ENCODE measurements around the gene STARD3. TPM values are rescaled to one million over a fixed set of nuclear protein-coding genes. Genes with fewer than 3 reads are reported as not detected.
"Not testable (repeated sequence)": the region's sequence is repeated elsewhere in the genome, so short reads cannot be mapped to it uniquely, and the experiment has no call there.

Gene STARD3
- total RNA-seq, 2 donors from 2014 or later, result 52.5 to 67.7 TPM

DNA sequence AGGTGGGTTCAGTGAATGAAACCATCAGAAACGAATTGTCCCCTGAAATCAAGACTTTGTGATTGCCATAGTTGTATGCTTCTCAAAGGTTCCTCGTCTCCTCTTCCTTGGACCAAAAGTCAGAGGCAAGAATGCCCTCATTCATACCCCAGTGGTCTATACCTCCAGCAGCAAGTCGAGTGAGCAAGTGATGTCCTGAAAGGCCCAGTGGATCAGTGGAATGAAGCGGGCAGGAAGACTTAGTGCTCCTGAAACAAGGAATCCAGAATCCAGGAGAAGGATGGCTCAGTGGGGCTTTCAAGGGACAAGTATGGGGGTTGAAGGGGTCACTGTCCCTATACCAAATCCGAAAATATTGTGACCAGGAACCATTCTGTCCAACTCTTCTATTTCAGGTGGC is 57.6 kb downstream of the STARD3 start:
- DNase-seq (ENCODE audit: low spot score) (no peak), ATAC-seq (ENCODE audit: insufficient number of reproducible peaks, low FRiP score, low read depth) (no peak)

DNA sequence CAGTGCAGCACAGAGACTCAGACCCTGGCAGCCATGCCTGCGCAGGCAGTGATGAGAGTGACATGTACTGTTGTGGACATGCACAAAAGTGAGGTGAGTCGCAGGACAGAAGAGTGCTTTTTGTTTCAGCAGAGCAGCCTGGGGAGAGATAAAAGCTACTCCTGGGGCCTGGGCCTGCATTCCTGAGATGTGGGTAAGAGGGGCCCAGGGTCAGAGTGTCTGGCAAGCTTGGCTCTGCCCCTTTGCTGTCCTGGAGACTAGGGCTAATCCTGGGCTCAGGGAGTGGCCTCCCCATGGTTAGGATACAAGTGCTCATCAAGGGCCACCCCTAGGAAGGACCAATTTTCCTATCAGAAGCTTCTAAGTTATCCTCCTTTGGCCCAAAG is 58.1 kb downstream of the STARD3 start:
- Histone ChIP-seq H3K9me3 (no peaks in the 10 kb centered on the region), H3K27me3 (replicated peaks; ENCODE audit: insufficient read depth) (no peaks in the 10 kb centered on the region), H3K4me3 (no peak overlapping the region), H3K27ac (no peak overlapping the region), H3K36me3 (no peaks in the 10 kb centered on the region), H3K4me1 (ENCODE audit: control insufficient read depth in 1 of 2, low read depth in 2 of 2) (peaks cover 0 to 12% of the 10 kb centered on the region in 2 donors)
- DNase-seq (ENCODE audit: low spot score) (no peak), ATAC-seq (ENCODE audit: insufficient number of reproducible peaks, low FRiP score, low read depth) (no peak)
- TF ChIP-seq, protein P1, sequence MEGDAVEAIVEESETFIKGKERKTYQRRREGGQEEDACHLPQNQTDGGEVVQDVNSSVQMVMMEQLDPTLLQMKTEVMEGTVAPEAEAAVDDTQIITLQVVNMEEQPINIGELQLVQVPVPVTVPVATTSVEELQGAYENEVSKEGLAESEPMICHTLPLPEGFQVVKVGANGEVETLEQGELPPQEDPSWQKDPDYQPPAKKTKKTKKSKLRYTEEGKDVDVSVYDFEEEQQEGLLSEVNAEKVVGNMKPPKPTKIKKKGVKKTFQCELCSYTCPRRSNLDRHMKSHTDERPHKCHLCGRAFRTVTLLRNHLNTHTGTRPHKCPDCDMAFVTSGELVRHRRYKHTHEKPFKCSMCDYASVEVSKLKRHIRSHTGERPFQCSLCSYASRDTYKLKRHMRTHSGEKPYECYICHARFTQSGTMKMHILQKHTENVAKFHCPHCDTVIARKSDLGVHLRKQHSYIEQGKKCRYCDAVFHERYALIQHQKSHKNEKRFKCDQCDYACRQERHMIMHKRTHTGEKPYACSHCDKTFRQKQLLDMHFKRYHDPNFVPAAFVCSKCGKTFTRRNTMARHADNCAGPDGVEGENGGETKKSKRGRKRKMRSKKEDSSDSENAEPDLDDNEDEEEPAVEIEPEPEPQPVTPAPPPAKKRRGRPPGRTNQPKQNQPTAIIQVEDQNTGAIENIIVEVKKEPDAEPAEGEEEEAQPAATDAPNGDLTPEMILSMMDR (IDR thresholded peaks at IDR 0.05), result no peak

More for the DNA sequence above, 57.6 kb downstream of the STARD3 start:
- H3K4me3 ChIP-seq, result no peak overlapping the region
- H3K27ac ChIP-seq, result no peak overlapping the region
- no peaks in the 10 kb centered on the region for H3K36me3 ChIP-seq
- H3K9me3 ChIP-seq, result no peaks in the 10 kb centered on the region
- peaks cover 0 to 12% of the 10 kb centered on the region in 2 donors for H3K4me1 ChIP-seq (ENCODE audit: control insufficient read depth in 1 of 2, low read depth in 2 of 2)
- H3K27me3 ChIP-seq (replicated peaks; ENCODE audit: insufficient read depth), result no peaks in the 10 kb centered on the region
- TF ChIP-seq, protein P1 (IDR thresholded peaks at IDR 0.05), result no peak

DNA sequence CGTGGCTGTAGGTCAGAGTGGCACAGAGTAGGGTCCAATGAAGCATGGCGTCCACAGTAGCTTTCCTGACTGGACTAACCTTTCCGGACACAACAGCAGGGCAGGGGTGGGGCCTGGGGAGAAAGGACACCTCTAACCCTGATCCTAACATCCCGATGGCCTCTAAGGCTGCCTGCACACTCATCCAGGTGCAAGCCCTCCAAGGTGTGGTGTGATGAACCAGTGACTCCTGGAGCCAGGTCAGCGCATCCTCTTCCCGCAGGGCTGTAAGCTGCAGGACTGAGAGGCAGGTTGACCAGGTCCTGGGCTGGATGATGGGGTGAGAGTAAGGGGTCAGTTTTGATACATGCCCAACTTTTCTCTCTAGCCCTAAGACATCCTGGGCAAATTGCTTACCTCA is 59.8 kb downstream of the STARD3 start:
- no peak for ATAC-seq (ENCODE audit: insufficient number of reproducible peaks, low FRiP score, low read depth)
- DNase-seq (ENCODE audit: low spot score), result no peak
- peaks cover 0 to 20% of the 10 kb centered on the region in 2 donors for H3K4me1 ChIP-seq (ENCODE audit: control insufficient read depth in 1 of 2, low read depth in 2 of 2)
- H3K27me3 ChIP-seq (replicated peaks; ENCODE audit: insufficient read depth), result no peaks in the 10 kb centered on the region
- no peaks in the 10 kb centered on the region for H3K9me3 ChIP-seq
- no peak overlapping the region for H3K27ac ChIP-seq
- H3K36me3 ChIP-seq, result no peaks in the 10 kb centered on the region
- H3K4me3 ChIP-seq, result no peak overlapping the region
- TF ChIP-seq, protein P1 (IDR thresholded peaks at IDR 0.05), result no peak

DNA sequence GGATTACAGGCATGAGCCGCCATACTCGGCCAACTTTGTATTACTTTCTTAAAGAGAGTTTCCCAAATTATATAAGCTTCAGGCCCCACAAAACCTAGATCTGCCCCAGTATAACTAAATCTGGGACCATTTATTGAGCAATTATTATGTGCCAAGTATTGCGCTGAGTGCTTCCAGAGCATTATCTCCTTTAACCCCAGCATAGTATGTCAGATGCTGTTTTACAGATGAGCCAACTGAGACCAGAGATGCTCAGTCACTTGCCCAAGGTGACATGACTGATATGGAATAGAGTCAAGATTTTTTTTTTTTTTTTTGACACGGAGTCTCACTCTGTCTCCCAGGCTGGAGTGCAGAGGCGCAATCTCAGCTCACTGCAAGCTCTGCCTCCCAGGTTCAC is 61.0 kb downstream of the STARD3 start:
- H3K27me3 ChIP-seq (replicated peaks; ENCODE audit: insufficient read depth), result no peaks in the 10 kb centered on the region
- no peaks in the 10 kb centered on the region for H3K9me3 ChIP-seq
- TF ChIP-seq, protein P1 (IDR thresholded peaks at IDR 0.05), result no peak
- peaks cover 0 to 32% of the 10 kb centered on the region in 2 donors for H3K4me1 ChIP-seq (ENCODE audit: control insufficient read depth in 1 of 2, low read depth in 2 of 2)
- ATAC-seq (ENCODE audit: insufficient number of reproducible peaks, low FRiP score, low read depth), result no peak
- H3K36me3 ChIP-seq, result no peaks in the 10 kb centered on the region
- H3K4me3 ChIP-seq, result no peak overlapping the region
- no peak overlapping the region for H3K27ac ChIP-seq
- DNase-seq (ENCODE audit: low spot score), result no peak

DNA sequence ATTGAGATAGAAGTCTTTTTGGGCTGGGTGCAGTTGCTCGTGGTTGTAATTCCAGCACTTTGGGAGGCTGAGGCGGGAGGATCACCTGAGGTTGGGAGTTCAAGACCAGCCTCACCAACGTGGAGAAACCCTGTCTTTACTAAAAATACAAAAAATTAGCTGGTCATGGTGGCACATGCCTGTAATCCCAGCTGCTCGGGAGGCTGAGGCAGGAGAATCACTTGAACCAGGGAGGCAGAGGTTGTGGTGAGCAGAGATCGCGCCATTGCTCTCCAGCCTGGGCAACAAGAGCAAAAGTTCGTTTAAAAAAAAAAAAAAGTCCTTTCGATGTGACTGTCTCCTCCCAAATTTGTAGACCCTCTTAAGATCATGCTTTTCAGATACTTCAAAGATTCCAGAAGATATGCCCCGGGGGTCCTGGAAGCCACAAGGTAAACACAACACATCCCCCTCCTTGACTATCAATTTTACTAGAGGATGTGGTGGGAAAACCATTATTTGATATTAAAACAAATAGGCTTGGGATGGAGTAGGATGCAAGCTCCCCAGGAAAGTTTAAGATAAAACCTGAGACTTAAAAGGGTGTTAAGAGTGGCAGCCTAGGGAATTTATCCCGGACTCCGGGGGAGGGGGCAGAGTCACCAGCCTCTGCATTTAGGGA is 62.3 kb downstream of the STARD3 start:
- not testable (repeated sequence) for H3K27me3 ChIP-seq (replicated peaks; ENCODE audit: insufficient read depth); DNase-seq (ENCODE audit: low spot score); ATAC-seq (ENCODE audit: insufficient number of reproducible peaks, low FRiP score, low read depth); H3K36me3 ChIP-seq; H3K9me3 ChIP-seq
- TF ChIP-seq, protein P1 (IDR thresholded peaks at IDR 0.05), result peak; percentile 2
- Histone ChIP-seq H3K27ac (peak overlapping the region; percentile 88 to 92), H3K4me3 (peak overlapping the region; percentile 87), H3K4me1 (ENCODE audit: control insufficient read depth in 1 of 2, low read depth in 2 of 2) (peaks cover 0 to 45% of the 10 kb centered on the region in 2 donors)
